ENCODE data around the gene EMP1.

Gene EMP1

DNA sequence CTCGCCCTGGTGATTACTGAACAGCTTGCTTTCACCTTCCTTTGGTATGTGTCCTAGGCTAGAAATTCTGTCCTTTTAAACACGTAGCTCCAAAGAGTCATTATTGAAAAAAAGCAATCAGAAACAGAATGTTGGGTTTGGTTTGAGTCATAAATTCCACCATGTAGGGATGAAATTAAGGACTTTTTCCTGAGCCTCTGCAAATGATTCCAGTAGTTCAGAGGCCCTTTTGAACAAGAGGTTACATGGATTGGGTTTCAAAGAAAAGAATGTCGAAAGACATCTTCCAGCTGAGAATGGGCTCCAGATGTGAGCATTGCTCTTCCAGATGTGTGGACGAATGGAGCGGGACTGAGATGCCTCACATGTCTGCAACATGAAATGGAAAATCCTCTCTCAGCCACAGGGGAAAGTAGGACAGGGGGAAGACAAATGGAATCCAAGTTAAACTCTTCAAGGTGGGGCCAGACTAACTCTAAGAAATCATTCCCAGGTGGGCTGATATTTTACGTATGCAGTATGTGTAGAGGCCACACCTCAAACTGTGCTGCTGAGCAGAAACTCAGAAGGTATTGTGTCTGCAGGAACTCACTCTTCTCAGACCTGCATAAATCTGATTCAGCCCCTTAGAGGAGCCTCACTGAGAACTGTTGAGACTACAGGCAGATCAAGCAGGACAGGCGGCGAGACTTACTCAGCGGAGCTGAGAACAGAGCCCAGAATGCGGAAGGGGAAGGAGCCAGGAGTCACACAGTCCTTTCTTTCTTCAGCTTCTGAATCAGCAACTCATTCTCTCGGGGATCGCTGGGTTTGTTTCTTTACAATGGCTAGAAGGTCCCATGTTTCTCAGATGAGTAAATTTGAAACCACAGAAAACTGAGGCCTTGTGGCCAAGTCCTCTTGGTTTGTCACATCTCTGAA, 23.3 kb upstream of the EMP1 start:
- DNase-seq (ENCODE audit: low read depth) = peak; percentile 99

DNA sequence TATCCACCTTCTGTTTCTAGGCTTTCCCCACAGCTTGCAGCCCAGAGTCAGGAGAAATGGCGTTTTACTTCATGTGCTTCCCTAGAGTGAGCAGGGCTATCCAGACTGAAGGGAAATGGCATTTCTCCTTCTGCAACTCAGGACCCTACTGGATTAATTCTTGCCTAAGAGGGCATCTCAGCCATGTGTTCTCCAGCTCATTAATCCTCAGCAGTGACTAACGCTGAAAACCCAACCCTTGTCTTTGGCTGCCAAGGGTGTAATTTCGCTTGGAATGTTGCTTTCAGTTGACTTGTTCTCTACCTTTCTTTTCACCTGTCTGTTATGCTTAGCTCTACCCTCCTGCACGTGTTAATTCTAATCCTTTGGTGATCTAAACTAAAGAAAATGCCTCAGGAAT, 21.0 kb upstream of the EMP1 start:
- DNase-seq (ENCODE audit: low read depth) = no peak

DNA sequence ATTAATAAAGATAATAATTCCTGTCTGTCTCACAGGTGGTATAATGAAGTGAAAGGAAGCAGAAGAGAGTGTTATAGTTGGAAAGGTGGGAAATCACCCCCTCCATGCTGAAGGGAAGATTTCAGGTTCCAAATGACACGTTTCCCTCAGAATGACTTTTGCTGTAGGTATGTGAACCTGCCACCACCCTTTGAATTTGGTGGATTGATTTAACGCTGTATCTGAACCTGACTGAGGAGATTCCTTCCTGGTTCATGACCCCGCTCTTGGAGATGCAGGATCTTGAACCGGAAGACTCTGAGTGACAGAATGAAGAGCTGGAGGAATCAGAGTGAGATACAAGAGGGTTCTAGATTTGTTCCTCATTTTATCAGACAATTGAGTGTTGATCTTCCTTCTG, 20.3 kb upstream of the EMP1 start:
- no peak for DNase-seq (ENCODE audit: low read depth)

- DNase-seq (ENCODE audit: low read depth) = no peak
Measured at GRCh38 chr12:13177373-13177772, 19.2 kb upstream of the EMP1 start.

- no peak for DNase-seq (ENCODE audit: low read depth)
Measured at GRCh38 chr12:13177906-13178305, 18.6 kb upstream of the EMP1 start.

- DNase-seq (ENCODE audit: low read depth) = no peak
Measured at GRCh38 chr12:13178568-13179210, 17.8 kb upstream of the EMP1 start.

- no peak for DNase-seq (ENCODE audit: low read depth)
Measured at GRCh38 chr12:13179211-13180074, 17.1 kb upstream of the EMP1 start.

GRCh38 chr12:13181375-13182070, 15.0 kb upstream of the EMP1 start:
- no peak for DNase-seq (ENCODE audit: low read depth)

DNA sequence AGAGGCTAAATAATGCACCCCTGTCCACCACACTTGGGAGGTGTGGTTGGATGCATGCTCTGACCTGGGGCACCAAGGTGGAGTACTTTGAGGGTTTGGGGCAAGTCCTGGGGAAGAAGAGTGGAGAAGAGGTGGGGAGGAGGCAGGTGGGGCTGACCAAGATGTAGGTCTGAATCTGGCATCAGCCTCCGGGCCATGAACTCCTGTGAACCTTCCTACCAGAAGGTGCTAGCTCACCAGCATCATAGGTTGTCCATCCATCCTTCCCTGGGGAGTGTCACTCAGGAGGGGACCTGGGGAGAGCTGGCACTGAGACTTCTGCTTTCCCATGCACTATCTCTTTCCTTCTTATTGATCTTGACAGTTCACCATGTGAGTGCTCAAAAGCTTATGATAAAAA, 13.6 kb upstream of the EMP1 start:
- no peak for DNase-seq (ENCODE audit: low read depth)

DNA sequence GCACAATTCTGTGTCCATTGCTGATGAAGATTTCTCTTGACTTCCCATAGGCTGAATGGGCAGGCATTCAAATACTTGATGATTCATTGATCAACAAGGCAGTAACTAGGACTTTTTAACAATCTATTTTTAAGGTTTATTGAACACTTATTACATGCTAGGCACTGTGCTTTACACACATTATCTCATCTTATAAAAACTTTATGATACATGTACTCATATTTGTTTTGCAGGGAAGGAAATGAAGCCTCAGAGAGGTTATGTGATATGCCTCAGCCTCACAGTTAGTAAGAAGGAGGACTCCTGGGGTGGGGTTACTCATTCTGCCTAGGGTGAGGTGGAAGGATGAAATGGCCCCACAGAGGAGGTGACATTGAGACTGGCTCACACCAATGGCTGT, 12.9 kb upstream of the EMP1 start:
- no peak for DNase-seq (ENCODE audit: low read depth)

GRCh38 chr12:13186302-13186701, 10.2 kb upstream of the EMP1 start:
- no peak for DNase-seq (ENCODE audit: low read depth)

DNA sequence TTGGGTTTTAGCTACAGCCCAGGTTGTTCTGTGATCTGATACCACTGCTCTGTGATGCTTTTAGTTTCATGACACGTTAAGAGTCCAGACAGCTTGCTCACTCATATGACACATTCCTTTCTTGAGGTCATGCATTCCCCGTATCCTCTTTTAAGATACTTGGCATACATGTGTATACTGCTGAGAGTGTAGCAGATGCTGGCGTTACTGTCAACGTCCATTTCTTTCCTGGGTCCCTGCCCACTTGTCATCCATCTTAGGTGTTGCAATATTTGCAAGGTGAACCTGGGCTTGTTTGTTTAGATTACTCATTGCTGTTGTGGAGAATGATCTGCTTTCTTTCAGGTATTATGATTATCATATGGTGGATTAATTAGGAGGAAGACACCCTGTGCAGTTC, 9.1 kb upstream of the EMP1 start:
- DNase-seq (ENCODE audit: low read depth) = no peak

DNA sequence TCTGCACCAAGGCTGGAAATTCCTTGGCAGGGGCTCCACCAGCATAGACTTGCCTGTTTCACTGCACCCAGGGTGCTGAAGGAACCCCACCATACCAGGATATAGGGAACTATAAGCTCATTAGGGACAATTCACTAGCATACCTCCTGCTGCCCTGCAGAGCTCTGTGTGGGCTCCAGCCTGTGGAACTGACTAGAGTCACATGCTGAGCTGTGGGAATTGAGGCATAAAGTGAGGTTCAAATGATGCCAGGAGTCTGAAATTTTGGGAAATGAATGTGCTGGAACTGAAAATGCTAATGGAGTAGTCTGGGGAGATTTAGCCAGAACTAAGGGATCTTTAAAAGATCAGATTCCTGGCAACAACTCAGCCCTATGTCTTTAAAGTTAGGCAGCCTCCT, 7.3 kb upstream of the EMP1 start:
- DNase-seq (ENCODE audit: low read depth) = no peak

DNA sequence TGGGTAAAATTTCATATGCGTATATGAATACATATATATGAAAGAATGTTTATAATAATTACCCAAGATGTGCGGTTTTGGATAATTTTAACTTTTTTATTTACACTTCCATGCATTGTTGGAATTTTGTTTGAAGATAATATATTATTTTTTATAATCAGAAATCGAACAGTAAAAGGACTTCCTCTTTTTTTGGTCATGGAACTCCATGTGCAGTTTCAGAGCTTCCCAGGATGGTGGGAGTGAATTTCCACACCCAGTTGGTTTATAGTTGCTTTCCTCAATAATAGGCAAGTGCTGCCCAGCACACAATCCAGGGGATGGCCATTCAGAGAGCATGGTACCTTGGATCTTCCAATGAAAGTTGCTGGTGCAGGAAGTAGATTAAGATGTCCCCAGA, 6.3 kb upstream of the EMP1 start:
- DNase-seq (ENCODE audit: low read depth) = no peak

GRCh38 chr12:13192719-13193118, 3.8 kb upstream of the EMP1 start:
- DNase-seq (ENCODE audit: low read depth) = no peak

DNA sequence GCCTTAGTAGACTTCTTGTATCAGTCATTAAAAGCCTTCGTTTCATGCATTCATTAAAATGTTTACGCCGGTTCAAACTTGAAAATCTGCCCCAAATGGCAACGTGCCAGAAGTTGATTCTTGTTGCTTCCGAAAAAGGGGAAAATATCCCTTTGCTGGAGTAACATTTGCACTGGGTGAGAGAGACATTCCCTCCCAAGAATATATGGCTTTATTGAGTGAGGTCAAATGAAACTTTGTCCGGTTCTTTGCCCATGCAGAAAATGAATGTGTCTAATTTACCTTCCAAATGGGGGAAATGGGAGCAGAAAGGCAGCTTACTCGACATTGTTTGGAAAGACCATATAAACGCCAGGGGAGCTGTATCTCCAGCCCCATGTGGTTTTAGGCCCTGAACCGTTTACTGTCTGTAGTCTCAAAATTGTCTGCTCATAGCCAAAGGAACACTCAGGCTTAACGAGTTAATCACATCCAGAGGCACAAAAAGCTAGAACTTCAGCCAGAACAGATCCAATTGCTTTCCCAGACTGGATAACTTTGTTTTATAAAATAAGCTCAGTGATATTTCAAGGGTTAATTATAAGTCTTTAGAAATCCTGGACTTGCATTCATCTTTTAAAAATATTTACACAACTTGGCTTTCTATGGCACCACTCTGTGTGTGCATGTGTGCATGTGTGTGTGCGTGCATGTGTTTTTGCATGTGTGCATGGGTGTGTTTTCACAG, 2.9 kb upstream of the EMP1 start:
- DNase-seq (ENCODE audit: low read depth) = no peak

DNA sequence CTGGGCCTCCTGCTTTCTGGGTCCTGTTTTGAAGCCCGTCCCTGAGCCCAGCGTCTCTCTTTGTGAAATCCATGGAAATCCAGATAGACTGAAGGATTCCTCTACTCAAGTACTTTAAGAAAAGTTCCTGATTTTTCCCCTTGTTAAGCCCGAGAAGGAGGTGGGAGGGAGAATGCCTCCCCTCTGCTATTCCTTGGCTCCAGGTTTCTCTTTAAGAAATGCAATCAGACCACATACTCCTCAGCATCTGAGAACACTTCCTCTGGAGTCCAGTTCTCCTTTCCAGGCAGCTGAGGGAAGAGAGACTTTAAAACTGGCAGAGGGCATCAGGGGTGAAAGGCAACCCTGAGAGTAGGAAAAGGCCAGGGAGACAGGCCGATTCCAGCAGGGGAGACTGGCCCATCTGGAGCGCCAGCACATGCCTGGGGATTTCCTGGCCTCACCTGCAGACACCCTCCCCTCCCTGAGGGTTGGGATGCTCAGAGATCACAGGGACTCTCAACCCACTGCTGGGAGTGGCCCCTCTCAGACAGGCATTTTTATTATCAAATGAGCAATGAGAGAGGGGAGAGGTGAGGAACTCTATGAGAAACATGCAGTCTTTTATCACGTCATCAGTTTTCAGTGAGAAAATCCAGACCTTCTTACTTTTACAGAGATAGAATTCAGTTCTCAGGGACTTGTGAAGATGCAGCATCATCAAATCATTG, 2.0 kb upstream of the EMP1 start:
- DNase-seq (ENCODE audit: low read depth) = no peak

DNA sequence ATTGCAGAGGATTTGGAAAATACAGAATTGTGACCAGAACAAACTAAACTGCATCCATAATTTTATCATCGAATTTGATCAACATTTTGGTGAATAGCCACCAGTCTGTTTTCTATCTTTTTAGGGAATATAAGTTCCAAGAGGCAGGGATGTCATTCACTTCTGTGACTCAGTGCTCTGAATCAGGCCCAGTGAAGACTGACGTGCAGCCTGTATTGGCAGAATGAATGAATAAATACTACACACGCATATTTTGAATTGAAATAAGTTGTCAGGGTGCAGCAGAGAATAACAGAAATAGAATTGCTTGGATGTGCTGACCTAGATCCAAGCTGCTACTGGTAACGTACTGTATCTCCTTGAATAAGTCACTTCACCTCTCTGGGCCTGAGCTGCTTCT, 1.3 kb upstream of the EMP1 start:
- DNase-seq (ENCODE audit: low read depth) = peak; percentile 82

DNA sequence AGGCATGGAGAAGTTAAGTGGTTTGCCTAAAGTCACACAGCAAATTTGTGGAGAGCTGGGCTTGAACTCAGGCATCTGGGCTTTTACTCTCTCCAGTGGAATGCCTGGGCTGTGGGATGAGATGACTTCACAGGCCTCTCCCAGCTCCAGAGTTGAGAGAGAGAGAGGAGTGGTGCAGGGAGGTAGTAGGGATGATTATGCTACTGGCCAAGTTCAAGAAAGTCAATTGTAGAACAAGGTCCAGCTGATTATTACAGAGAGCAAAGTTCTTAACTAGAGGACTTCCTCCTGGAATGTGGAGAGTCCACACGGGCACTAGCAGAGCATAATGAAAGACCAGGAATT, 769 bp upstream of the EMP1 start:
- no peak for DNase-seq (ENCODE audit: low read depth)

DNA sequence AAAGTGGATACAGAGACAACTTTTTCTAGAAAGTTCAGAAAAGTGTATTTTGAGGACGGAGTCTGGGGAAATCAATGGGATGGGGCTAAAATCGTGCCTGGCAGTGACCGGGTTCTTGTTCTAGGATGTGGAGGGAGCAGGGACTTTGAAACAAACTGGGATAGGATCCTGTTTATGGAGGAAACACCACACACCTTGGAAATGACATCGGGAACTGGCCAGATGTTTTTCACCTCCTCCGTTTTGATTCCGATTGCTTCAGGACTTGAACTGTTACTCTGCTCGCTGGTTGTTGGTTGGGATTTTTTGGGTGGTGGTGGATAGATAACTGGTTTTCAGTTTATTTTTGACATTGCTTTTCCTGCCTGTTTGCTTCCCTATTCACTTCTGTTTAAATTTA, 506 bp downstream of the EMP1 start:
- no peak for DNase-seq (ENCODE audit: low read depth)

Data from stromal cell of bone marrow (primary cell).